Testis (tissue), 3 donors: ENCODE results near the gene KCTD19. TPM values are rescaled to one million over a fixed set of nuclear protein-coding genes. Genes with fewer than 3 reads are reported as not detected.

Experiments
- DNase-seq: peaks from one replicate; pipeline ENCODE4 v3.0.0-alpha.2; 2019
- H3K27ac ChIP-seq, 2 donors: fragments of 200-600 bp; sonication (generic); one replicate each; pipeline ENCODE4 v1.5.1; 2019
- H3K27me3 ChIP-seq: fragments of 200-600 bp; sonication (generic); one replicate; pipeline ENCODE4 v1.5.1; 2019
- H3K36me3 ChIP-seq: fragments of 200-600 bp; sonication (generic); one replicate; pipeline ENCODE4 v1.5.1; 2017; ENCODE audit warnings: low read depth; ENCODE audit errors: missing control alignments
- H3K4me1 ChIP-seq: fragments of 200-600 bp; sonication (generic); one replicate; pipeline ENCODE4 v1.5.1; 2019
- H3K4me3 ChIP-seq, 2 donors: fragments of 200-600 bp; sonication (generic); one replicate each; pipeline ENCODE4 v1.5.1; 2017 to 2019
- H3K9me3 ChIP-seq: fragments of 200-600 bp; sonication (generic); one replicate; pipeline ENCODE4 v1.5.1; 2017
- CTCF ChIP-seq, 3 experiments: fragments of 450-650 bp in 2 of 3; fragments of 200-600 bp in 1 of 3; sonication (generic) in 1 of 3; IDR thresholded peaks; one replicate each; pipeline ENCODE4 v1.5.1; 2016 to 2019; ENCODE audit warnings: antibody characterized with exemption in 3 of 3, mild to moderate bottlenecking in 2 of 3, moderate library complexity in 1 of 3
- POLR2A ChIP-seq: fragments of 450-650 bp; IDR thresholded peaks from one replicate; pipeline ENCODE4 v1.6.1; 2017; ENCODE audit warnings: antibody characterized with exemption, mild to moderate bottlenecking, moderate library complexity
- whole genome bisulfite sequencing, 2 donors: methylation state at CpG; one replicate each; pipeline ENCODE4 v1.1.5; 2018; 5-methylcytosine and 5-hydroxymethylcytosine counted together
- intact Hi-C: fragments of 100-400 bp; cut with DNase I; formaldehyde crosslinking; loops from one replicate; pipeline ENCODE4 v1.15.1; 2023; ENCODE audit warnings: low total_unique reads
- polyA plus RNA-seq: library from polyadenylated mRNA; stranded (reverse); fragments of 350-450 nt; fragmentation: Illumina TruSeq; extraction: RNeasy Lipid Tissue Mini Kit (QIAGEN cat#74804); gene quantifications from one replicate; pipeline ENCODE4 v1.2.3, GENCODE V29; 2014; ENCODE audit warnings: low read depth, low replicate concordance; ENCODE audit not compliant: insufficient read depth
- total RNA-seq, 2 donors: library from RNA; depleted of rRNA; stranded (reverse); fragments of >200 nt; gene quantifications; one replicate each; pipeline ENCODE4 v1.2.3, GENCODE V29; 2016

The KCTD19 gene
- total and polyA plus RNA-seq, 3 donors from 2014 or later, result 59.2 to 144 (median 102) TPM

- Histone ChIP-seq H3K4me3 (no peak overlapping the region), H3K9me3 (no peaks in the 10 kb centered on the region), H3K36me3 (no peaks in the 10 kb centered on the region), H3K27ac (no peak overlapping the region), H3K4me1 (no peaks in the 10 kb centered on the region), H3K27me3 (no peaks in the 10 kb centered on the region)
- intact Hi-C loops, result no loop called here
- TF ChIP-seq CTCF (IDR thresholded peaks at IDR 0.05) (no peak), POLR2A (no peak)
- DNase-seq, result no peak
- WGBS, 2 donors, result 82 to 89% methylated on average over 2 to 9 of the region's 9 CpGs
These were observed 62.3 kb downstream of the KCTD19 start for GRCh38 chr16:67264277-67264676.

GRCh38 chr16:67263201-67263600 is 63.3 kb downstream of the KCTD19 start:
- TF ChIP-seq POLR2A (no peak), CTCF (IDR thresholded peaks at IDR 0.05) (no peak)
- no peaks in the 10 kb centered on the region for H3K36me3 ChIP-seq
- H3K9me3 ChIP-seq, result no peaks in the 10 kb centered on the region
- H3K27me3 ChIP-seq, result no peaks in the 10 kb centered on the region
- H3K4me3 ChIP-seq, result no peak overlapping the region
- no peak for DNase-seq
- WGBS, 2 donors, result 94 to 97% methylated on average over 3 of the region's 3 CpGs
- intact Hi-C loops, result no loop called here
- H3K27ac ChIP-seq, result no peak overlapping the region
- H3K4me1 ChIP-seq, result no peaks in the 10 kb centered on the region

- 86 to 91% methylated on average over 4 of the region's 4 CpGs for WGBS, 2 donors
- Histone ChIP-seq H3K4me3 (no peak overlapping the region), H3K4me1 (no peaks in the 10 kb centered on the region), H3K27ac (no peak overlapping the region), H3K9me3 (no peaks in the 10 kb centered on the region), H3K36me3 (no peaks in the 10 kb centered on the region), H3K27me3 (no peaks in the 10 kb centered on the region)
- intact Hi-C loops, result no loop called here
- DNase-seq, result no peak
- TF ChIP-seq POLR2A, result no peak
- TF ChIP-seq CTCF (IDR thresholded peaks at IDR 0.05), result no peak
These were observed 66.0 kb downstream of the KCTD19 start for GRCh38 chr16:67260426-67261063.

- no peaks in the 10 kb centered on the region for H3K4me1 ChIP-seq
- no peaks in the 10 kb centered on the region for H3K36me3 ChIP-seq
- no peak for TF ChIP-seq CTCF (IDR thresholded peaks at IDR 0.05)
- TF ChIP-seq POLR2A, result no peak
- no peak overlapping the region for H3K4me3 ChIP-seq
- intact Hi-C loops, result no loop called here
- no peak for DNase-seq
- no peaks in the 10 kb centered on the region for H3K27me3 ChIP-seq
- WGBS, 2 donors, result 93% methylated on average over 12 of the region's 12 CpGs
- H3K27ac ChIP-seq, result no peak overlapping the region
- no peaks in the 10 kb centered on the region for H3K9me3 ChIP-seq
These were observed 66.8 kb downstream of the KCTD19 start for GRCh38 chr16:67259705-67260104.

- Histone ChIP-seq H3K36me3 (no peaks in the 10 kb centered on the region), H3K27me3 (no peaks in the 10 kb centered on the region), H3K4me3 (no peak overlapping the region), H3K27ac (no peak overlapping the region), H3K9me3 (no peaks in the 10 kb centered on the region), H3K4me1 (no peaks in the 10 kb centered on the region)
- no peak for TF ChIP-seq POLR2A
- no peak for TF ChIP-seq CTCF (IDR thresholded peaks at IDR 0.05)
- 47 to 57% methylated on average over 8 to 11 of the region's 11 CpGs for WGBS, 2 donors
- DNase-seq, result no peak
- intact Hi-C loops, result no loop called here
These were observed 68.2 kb downstream of the KCTD19 start for GRCh38 chr16:67258161-67258835.
